GM12892 (cell line): ENCODE measurements around the gene LRPPRC.

Experiments used
- POLR2A ChIP-seq: IDR thresholded peaks from 2 replicates; pipeline ENCODE4 v1.6.1; 2011; ENCODE audit warnings: low read depth, low read length, control low read depth
- POLR2AphosphoS5 ChIP-seq: IDR thresholded peaks from 2 replicates; pipeline ENCODE4 v1.6.1; 2011; ENCODE audit warnings: low read depth, low read length, control low read depth
- TAF1 ChIP-seq: IDR thresholded peaks from 2 replicates; pipeline ENCODE4 v1.6.1; 2011; ENCODE audit warnings: low read depth, mild to moderate bottlenecking, control low read depth, low read length, borderline replicate concordance

DNA sequence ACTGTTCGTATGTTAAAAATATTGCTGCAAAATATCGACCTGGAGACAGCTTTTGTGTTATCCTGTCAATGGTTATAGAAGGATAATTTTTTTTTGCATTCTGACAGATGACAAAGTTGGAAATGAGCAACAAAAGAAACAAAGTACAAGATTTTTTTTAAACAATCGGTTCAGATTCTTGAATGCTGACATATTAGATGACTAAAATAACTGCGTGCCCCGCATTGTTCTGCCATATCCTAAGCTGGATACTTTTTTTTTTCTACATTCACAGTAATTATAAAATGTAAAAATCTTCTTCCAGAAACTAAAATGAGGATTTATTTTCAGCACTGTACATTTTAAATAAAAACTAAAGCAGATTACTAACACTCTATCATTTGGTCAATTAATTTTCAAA is 89.9 kb downstream of the LRPPRC start:
- no peak for TF ChIP-seq POLR2AphosphoS5
- no peak for TF ChIP-seq POLR2A
- no peak for TF ChIP-seq TAF1
